Retinal pigment epithelial cell (primary cell): ENCODE data around the gene MTHFD1L.

Experiments
- DNase-seq: peaks from one replicate; pipeline ENCODE4 v3.0.0-alpha.2; 2010; ENCODE audit warnings: low read depth
- H3K4me3 ChIP-seq: 2 replicates; pipeline ENCODE4 v1.5.1; 2011; ENCODE audit warnings: mild to moderate bottlenecking, low read length, control low read depth, moderate library complexity
- TF ChIP-seq, protein P1 (sequence below): conservative IDR thresholded peaks from 2 replicates; pipeline ENCODE4 v1.5.1; 2011; ENCODE audit warnings: low read depth, low read length, control low read depth, inconsistent platforms

Gene MTHFD1L

DNA sequence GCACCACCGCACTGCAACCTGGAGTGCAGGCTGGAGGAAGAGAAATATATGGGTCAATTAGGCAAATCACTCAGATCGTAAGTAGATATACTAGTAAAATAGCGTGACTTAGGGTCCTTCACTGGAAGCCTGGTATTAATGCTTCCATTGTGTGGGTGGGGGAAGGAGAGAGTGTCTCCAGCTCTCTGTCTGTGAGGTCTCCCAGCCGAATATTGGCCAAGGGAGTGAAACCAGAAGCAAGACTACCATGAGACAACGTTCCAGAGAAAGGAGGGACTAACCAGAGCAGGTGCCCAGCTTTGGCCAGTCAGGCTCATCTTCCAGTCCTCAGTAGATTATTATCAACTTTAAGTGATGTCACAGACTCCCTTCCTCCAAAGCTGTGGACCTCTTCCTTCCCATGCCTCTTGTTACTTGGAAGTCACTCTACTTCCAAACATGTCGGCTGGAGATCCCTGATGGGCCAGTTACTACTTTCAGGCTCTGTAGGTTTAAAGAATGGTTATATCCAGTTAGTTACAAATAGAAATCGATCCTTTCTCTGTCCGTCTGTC is 28.8 kb downstream of the MTHFD1L start:
- no peak overlapping the region for H3K4me3 ChIP-seq
- no peak for DNase-seq
- TF ChIP-seq, protein P1, sequence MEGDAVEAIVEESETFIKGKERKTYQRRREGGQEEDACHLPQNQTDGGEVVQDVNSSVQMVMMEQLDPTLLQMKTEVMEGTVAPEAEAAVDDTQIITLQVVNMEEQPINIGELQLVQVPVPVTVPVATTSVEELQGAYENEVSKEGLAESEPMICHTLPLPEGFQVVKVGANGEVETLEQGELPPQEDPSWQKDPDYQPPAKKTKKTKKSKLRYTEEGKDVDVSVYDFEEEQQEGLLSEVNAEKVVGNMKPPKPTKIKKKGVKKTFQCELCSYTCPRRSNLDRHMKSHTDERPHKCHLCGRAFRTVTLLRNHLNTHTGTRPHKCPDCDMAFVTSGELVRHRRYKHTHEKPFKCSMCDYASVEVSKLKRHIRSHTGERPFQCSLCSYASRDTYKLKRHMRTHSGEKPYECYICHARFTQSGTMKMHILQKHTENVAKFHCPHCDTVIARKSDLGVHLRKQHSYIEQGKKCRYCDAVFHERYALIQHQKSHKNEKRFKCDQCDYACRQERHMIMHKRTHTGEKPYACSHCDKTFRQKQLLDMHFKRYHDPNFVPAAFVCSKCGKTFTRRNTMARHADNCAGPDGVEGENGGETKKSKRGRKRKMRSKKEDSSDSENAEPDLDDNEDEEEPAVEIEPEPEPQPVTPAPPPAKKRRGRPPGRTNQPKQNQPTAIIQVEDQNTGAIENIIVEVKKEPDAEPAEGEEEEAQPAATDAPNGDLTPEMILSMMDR = no peak

DNA sequence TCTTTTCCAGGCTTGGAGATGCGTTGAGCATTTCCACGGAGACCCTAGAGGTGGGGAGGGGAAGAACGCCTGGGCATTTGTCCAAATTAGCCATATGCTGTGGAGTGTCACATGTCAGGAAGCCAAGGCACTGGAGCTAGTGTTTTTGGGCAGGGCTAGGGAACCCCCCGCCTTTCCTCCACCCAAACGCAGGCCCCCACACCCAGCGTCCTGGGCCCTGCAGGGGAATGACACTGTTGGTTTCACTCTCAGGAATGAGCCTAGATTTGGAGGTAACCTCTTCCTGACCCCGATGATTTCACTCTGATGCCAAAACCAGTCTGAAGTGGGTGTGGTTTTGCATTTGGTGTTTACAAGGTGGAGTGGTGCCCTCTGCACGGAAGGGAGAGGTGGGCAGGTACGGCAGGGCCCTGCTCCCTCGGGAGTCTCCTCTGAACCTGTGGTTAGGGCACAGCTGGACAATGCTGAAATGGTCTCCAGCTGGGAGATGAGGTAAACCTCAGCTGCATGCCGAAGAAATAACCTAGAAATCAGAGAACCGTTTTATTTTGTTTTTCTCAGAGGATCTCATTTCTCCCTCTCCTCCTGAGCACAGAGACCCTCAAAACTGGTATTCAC is 29.5 kb downstream of the MTHFD1L start:
- no peak for DNase-seq
- no peak overlapping the region for H3K4me3 ChIP-seq
- TF ChIP-seq, protein P1 = peak; percentile 25

DNA sequence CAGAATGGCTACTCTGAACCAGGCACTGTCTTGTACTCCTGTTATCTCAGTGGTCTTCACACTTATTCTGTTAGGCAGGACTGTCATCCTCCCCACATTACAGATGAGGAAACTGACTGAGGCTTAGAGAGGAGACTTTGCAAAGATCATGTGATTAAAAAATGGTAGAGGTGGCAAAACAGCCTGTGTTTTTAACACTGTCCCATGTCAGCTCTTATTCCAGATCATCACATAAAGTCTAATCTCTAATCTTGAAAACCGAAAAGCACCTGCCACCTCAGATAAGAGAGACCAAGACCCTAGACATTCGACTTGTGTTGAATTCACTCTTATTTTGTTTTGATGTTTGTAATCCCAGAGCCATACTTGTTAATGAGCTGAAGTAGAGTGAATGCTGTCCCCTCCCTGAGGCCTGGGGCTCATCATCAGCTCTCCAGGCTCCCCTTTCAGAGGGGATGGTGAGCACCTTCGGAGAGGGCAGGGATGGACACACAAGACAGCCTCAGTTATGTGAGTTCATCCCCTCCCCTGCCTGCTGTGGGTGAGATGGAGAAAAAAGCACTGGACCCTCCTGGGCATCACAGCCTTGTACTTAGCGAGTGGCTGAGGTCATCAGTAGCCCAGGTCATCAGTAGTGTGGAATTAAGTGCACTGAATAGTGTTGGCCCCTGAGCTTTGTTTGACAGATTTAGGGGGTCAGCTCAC is 30.6 kb downstream of the MTHFD1L start:
- TF ChIP-seq, protein P1 = no peak
- no peak for DNase-seq
- no peak overlapping the region for H3K4me3 ChIP-seq

DNA sequence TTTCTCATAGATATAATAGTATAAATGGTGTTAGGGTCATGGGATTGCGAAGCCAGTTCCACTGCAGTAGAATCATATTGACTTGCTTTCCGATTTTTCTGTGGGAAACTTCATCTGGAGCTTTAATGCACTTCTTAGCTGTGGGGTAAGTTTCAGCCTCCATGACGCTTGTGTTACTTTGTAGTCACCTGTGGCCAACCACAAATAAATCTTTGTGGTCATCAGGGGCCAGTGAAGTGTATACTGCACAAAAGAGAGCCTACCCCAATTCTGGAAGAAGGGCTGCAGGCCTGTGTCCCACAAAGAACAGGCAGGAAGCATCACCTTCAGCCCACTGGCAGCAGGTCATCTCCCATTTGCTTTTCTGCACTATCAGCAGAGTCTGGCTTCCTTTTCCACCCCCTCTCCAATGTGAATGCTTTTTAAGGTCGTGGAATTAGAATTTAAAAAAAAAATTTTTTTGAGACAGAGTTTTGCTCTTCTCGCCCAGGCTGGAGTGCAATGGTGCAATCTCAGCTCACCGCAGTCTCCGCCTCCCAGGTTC is 32.0 kb downstream of the MTHFD1L start:
- no peak overlapping the region for H3K4me3 ChIP-seq

DNA sequence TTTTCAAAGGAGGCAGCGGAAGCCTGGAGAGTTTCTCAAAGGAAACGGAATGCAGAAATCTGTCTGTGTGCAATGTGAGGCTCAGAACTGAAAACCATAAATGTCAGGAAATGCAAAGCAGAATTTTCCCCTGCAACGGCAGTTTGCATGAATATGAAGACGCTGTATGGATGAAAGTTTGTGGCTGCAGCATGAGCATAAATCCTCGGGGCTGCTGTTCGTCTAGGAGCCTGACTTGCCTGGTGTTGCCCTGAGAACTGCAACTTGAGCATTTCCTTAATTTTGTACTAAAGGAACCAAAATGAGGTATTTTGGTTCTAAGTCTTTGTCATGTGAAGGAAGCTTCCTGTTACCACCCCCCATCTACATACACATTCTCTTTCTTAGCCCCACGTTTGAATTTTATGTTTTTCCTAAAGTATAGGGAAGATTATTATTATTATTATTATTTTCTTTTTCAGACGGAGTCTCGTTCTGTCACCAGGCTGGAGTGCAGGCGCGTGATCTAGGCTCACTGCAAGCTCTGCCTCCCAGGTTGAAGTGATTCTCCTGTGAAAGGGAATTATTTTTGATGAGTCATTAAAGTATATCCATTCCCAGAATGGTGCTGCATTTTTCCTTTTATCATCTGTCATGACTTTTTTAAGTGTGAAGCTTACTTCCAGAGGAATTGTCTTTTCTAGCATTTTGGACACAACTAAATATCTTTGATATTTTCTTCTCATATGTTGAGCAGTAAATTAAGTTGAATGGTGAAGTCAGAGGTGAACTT is 33.1 kb downstream of the MTHFD1L start:
- no peak for DNase-seq
- no peak overlapping the region for H3K4me3 ChIP-seq
- TF ChIP-seq, protein P1 = no peak

More for the DNA sequence above, 32.0 kb downstream of the MTHFD1L start:
- DNase-seq = no peak
- TF ChIP-seq, protein P1 = no peak

DNA sequence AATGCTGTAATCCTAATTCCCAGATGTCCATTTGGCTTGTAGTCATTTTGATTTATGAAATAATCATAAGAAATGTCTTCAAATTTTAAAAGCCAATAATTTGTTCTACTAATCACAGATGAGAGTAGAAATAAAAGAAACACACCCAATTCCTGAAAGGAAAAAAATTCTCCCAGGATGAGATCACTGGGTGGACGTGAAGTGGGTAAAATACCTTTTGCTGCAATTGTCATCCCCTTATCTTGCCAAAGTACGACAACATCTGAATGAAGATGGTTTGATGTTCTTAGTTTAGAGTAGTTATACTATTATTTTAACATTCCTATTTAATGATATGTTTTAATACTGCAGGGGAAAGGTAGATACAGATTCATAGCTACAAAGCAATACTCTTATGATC is 33.7 kb downstream of the MTHFD1L start:
- no peak for DNase-seq
- no peak overlapping the region for H3K4me3 ChIP-seq
- TF ChIP-seq, protein P1 = no peak
